ENCODE results near the gene HIP1R. TPM values are rescaled to one million over a fixed set of nuclear protein-coding genes. Genes with fewer than 3 reads are reported as not detected.

HIP1R gene
- total RNA-seq, 1 experiment from 2014 or later = 36.7 TPM

DNA sequence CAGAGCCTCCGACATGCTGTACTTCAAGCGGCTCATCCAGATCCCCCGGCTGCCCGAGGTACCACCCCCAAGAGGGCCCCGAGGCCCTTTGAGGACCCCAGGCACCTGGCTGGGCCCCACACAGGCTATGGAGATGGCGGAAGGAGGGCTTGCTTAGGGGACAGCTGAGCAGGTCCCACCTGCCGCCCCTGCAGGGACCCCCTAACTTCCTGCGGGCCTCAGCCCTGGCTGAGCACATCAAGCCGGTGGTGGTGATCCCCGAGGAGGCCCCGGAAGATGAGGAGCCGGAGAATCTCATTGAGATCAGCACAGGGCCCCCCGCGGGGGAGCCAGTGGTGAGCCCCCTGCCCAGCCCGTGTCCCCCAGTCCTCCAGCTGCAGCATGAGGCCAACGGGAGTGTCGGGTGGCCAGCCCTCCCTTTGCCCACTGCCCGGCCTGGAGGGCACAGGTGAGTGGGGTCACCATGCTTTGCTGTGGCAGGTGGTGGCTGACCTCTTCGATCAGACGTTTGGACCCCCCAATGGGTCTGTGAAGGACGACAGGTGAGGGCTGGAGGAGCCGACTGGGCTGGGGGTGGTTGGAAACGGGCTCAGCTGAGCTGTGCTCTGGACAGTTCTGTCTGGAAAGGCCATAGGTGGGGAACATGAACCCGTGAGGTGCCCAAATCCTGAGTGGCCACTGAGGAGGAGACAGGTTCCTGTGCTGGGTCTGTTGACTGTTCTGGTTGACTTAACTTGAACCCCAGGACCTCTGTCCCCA lies 20.0 kb downstream of the HIP1R start:
- Histone ChIP-seq H3K27me3 (ENCODE audit: control insufficient read depth, insufficient read depth, low read length) (no peaks in the 10 kb centered on the region), H3K9me3 (ENCODE audit: control insufficient read depth, insufficient read depth, low read depth, low read length) (no peaks in the 10 kb centered on the region), H3K4me3 (ENCODE audit: low read depth in 2 of 2, low read length in 2 of 2) (no peak overlapping the region), H3K36me3 (ENCODE audit: control insufficient read depth, insufficient read depth, low read length) (no peaks in the 10 kb centered on the region), H3K27ac (ENCODE audit: low read length) (no peak overlapping the region), H3K4me1 (ENCODE audit: control insufficient read depth, insufficient read depth, low read length) (peaks cover 4% of the 10 kb centered on the region; the same call in 1 of the 2 replicates)
- ChIA-PET POLR2A (no interaction called here), CTCF (interaction anchor here (0.9 kb wide), 1 partner anchor 62 kb away, joined by 4 read pairs; no protein-coding TSS in a partner anchor)
- no peak for DNase-seq (ENCODE audit: low read depth, low spot score)
- TF ChIP-seq, protein P1, sequence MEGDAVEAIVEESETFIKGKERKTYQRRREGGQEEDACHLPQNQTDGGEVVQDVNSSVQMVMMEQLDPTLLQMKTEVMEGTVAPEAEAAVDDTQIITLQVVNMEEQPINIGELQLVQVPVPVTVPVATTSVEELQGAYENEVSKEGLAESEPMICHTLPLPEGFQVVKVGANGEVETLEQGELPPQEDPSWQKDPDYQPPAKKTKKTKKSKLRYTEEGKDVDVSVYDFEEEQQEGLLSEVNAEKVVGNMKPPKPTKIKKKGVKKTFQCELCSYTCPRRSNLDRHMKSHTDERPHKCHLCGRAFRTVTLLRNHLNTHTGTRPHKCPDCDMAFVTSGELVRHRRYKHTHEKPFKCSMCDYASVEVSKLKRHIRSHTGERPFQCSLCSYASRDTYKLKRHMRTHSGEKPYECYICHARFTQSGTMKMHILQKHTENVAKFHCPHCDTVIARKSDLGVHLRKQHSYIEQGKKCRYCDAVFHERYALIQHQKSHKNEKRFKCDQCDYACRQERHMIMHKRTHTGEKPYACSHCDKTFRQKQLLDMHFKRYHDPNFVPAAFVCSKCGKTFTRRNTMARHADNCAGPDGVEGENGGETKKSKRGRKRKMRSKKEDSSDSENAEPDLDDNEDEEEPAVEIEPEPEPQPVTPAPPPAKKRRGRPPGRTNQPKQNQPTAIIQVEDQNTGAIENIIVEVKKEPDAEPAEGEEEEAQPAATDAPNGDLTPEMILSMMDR (IDR thresholded peaks at IDR 0.05) = no peak
- TF ChIP-seq SIN3A (IDR thresholded peaks at IDR 0.05; ENCODE audit: borderline replicate concordance, insufficient read depth, low read depth, low read length) = no peak
- no peak for TF ChIP-seq TCF7L2 (IDR thresholded peaks at IDR 0.05; ENCODE audit: low read depth, low read length)
- TF ChIP-seq POLR2AphosphoS5 (IDR thresholded peaks at IDR 0.05; ENCODE audit: low read depth, low read length) = no peak
- TF ChIP-seq, protein P2, sequence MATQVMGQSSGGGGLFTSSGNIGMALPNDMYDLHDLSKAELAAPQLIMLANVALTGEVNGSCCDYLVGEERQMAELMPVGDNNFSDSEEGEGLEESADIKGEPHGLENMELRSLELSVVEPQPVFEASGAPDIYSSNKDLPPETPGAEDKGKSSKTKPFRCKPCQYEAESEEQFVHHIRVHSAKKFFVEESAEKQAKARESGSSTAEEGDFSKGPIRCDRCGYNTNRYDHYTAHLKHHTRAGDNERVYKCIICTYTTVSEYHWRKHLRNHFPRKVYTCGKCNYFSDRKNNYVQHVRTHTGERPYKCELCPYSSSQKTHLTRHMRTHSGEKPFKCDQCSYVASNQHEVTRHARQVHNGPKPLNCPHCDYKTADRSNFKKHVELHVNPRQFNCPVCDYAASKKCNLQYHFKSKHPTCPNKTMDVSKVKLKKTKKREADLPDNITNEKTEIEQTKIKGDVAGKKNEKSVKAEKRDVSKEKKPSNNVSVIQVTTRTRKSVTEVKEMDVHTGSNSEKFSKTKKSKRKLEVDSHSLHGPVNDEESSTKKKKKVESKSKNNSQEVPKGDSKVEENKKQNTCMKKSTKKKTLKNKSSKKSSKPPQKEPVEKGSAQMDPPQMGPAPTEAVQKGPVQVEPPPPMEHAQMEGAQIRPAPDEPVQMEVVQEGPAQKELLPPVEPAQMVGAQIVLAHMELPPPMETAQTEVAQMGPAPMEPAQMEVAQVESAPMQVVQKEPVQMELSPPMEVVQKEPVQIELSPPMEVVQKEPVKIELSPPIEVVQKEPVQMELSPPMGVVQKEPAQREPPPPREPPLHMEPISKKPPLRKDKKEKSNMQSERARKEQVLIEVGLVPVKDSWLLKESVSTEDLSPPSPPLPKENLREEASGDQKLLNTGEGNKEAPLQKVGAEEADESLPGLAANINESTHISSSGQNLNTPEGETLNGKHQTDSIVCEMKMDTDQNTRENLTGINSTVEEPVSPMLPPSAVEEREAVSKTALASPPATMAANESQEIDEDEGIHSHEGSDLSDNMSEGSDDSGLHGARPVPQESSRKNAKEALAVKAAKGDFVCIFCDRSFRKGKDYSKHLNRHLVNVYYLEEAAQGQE (IDR thresholded peaks at IDR 0.05; ENCODE audit: insufficient read depth in 1 of 2, low read depth in 2 of 2, low read length in 1 of 2) = no peak
- no peak for ATAC-seq
- BruUV-seq (replicated peaks) = no TSS peak
- in situ Hi-C loops (cut with HindIII; ENCODE audit: low pct_unique_long_range_greater_than_20kb, low sequenced_read_pairs) (no loop called here), intact Hi-C loops (cut with micrococcal nuclease; ENCODE audit: unreplicated experiment) (no loop called here)

DNA sequence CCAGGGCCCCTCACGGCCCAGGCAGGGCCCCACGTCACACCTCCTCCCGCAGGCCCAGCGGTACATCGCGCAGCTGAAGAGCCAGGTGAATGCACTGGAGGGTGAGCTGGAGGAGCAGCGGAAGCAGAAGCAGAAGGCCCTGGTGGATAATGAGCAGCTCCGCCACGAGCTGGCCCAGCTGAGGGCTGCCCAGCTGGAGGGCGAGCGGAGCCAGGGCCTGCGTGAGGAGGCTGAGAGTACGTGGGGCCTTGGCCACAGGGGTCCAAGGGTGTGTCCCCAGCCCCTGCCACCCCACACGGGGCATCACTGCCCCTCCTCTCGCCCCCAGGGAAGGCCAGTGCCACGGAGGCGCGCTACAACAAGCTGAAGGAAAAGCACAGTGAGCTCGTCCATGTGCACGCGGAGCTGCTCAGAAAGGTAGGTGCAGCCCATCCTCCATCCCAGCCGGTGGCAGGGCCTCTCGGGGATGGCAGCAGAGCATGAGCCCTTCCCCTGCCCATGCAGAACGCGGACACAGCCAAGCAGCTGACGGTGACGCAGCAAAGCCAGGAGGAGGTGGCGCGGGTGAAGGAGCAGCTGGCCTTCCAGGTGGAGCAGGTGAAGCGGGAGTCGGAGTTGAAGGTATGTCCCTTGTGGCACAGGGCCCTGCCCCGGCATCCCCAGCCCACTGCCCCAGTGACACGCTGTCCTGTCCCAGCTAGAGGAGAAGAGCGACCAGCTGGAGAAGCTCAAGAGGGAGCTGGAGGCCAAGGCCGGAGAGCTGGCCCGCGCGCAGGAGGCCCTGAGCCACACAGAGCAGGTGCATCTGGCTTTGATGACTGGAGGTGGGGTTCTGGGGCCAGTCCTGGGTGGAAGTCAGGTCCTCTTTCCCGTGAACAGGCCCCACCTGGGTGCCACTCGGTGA lies 20.9 kb downstream of the HIP1R start:
- no peak for TF ChIP-seq POLR2AphosphoS5 (IDR thresholded peaks at IDR 0.05; ENCODE audit: low read depth, low read length)
- TF ChIP-seq, protein P1 (IDR thresholded peaks at IDR 0.05) = no peak
- TF ChIP-seq, protein P2 (IDR thresholded peaks at IDR 0.05; ENCODE audit: insufficient read depth in 1 of 2, low read depth in 2 of 2, low read length in 1 of 2) = no peak
- TF ChIP-seq TCF7L2 (IDR thresholded peaks at IDR 0.05; ENCODE audit: low read depth, low read length) = no peak
- TF ChIP-seq SIN3A (IDR thresholded peaks at IDR 0.05; ENCODE audit: borderline replicate concordance, insufficient read depth, low read depth, low read length) = no peak
- intact Hi-C loops (cut with micrococcal nuclease; ENCODE audit: unreplicated experiment) (no loop called here), in situ Hi-C loops (cut with HindIII; ENCODE audit: low pct_unique_long_range_greater_than_20kb, low sequenced_read_pairs) (no loop called here)
- H3K27ac ChIP-seq (ENCODE audit: low read length) = no peak overlapping the region
- ATAC-seq = no peak
- POLR2A ChIA-PET = interaction anchor here (0.6 kb wide), 1 partner anchor 31 kb away, joined by 17 read pairs; no protein-coding TSS in a partner anchor
- TSS peak; percentile 43 for BruUV-seq (replicated peaks)
- CTCF ChIA-PET = interaction anchor here (0.9 kb wide), 1 partner anchor 63 kb away, joined by 4 read pairs; no protein-coding TSS in a partner anchor
- no peak for DNase-seq (ENCODE audit: low read depth, low spot score)
- no peak overlapping the region for H3K4me3 ChIP-seq (ENCODE audit: low read depth in 2 of 2, low read length in 2 of 2)
- no peaks in the 10 kb centered on the region for H3K27me3 ChIP-seq (ENCODE audit: control insufficient read depth, insufficient read depth, low read length)
- H3K9me3 ChIP-seq (ENCODE audit: control insufficient read depth, insufficient read depth, low read depth, low read length) = no peaks in the 10 kb centered on the region
- no peaks in the 10 kb centered on the region for H3K36me3 ChIP-seq (ENCODE audit: control insufficient read depth, insufficient read depth, low read length)
- H3K4me1 ChIP-seq (ENCODE audit: control insufficient read depth, insufficient read depth, low read length) = peaks cover 11% of the 10 kb centered on the region
